ENCODE results near the gene AGAP3. TPM values are rescaled to one million over a fixed set of nuclear protein-coding genes. Genes with fewer than 3 reads are reported as not detected.

Gene AGAP3
- total RNA-seq, 4 donors from 2014 or later, result 49.0 to 75.2 (median 66.2) TPM

DNA sequence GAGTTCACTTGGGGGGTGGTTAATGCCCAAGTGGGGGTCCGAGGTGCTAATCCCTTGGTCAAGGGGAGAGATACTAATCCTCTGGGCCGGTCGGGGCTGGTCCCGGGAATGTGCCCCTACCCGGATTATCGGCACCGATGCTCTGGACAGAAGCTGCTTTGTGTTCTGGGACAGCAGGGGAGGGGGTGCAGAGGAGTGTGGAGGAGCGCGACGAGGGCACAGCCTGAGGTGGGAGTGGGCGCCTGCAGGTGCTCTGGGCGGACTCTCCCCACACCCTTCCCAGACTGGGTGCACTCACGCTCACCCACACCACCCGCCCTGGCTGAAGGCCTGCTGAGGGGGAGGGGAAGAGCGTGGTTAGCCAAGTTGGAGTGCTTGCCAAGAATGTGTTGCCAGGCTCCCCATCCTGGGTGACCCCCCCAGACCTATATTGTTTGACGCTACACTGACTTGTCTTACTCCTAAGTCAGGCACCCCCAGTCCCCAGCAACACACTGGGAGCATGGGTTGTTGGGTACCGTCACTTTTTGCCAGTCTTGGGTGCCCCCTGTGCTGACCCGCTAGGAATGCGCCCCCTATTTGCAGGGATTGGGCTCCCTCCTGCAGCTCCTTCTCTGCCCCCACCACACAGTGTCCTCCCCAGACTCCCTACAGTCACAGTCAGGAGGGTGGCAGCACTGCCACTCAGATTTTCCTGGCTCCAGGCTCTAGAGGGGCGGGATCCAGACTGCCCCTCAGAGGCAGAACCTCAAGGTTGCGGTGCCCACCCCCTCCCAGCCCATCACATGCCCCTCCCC is 25.7 kb upstream of the AGAP3 start:
- TF ChIP-seq POLR2A (IDR thresholded peaks at IDR 0.05), result no peak
- H3K9me3 ChIP-seq, result no peaks in the 10 kb centered on the region
- peaks cover 14% of the 10 kb centered on the region in 2 donors for H3K36me3 ChIP-seq
- peak overlapping the region; percentile 58 to 98 (median 88) for H3K27ac ChIP-seq
- 12 to 13% methylated on average over 10 to 20 of the region's 21 CpGs for WGBS, 2 donors
- peak overlapping the region; percentile 58 to 89 (median 78) for H3K4me3 ChIP-seq (replicated peaks in 1 of 3)
- H3K27me3 ChIP-seq, result no peaks in the 10 kb centered on the region
- peak; percentile 69 to 75 for DNase-seq
- intact Hi-C loops (cut with DNase I), result no loop called here
- H3K4me1 ChIP-seq, result peaks cover 35 to 46% of the 10 kb centered on the region in 2 donors

DNA sequence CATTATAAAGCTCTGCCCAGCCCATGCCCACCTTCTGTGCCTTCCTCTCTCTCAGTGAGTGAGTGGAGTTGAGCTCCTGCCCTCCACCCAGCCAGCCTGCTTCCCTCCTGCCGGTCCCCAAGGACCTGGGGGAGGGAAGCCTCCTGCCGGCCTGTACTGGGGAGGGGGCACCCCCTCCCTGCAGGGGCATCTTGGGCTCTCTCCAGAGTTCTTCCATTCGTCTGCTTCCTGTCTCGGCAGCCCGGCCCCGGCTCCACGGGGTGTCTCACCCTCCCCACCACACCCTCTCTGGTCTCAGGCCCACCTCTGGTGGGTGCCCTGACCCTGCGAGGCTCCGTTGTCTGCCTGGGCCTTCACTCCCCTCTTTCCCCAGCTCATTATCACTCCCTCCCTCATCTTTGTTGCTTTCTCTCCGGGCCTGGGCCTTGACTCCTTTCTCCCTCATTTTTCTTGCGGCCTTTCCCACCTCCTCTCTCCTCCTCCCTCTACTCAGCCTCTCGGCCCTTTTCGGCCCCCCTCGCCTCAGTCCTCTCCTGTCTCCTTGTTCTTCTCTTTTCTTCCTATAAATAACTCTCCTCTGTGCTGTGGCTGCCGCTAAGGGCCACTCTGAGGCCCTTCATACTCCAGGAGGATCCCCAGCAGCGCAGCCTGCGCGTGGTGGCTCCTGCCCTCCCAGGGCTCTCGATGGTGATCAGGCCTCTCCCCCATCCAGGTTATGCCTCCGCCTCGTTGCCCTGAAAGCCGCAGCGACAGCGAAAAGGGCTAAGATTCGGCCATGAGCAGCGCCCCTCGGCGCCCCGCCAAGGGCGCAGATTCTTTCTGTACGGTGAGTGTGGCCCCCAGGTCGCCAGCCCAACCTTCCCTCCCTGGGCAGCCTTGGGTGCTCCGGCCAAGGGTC is 24.8 kb upstream of the AGAP3 start:
- TF ChIP-seq, protein P1, sequence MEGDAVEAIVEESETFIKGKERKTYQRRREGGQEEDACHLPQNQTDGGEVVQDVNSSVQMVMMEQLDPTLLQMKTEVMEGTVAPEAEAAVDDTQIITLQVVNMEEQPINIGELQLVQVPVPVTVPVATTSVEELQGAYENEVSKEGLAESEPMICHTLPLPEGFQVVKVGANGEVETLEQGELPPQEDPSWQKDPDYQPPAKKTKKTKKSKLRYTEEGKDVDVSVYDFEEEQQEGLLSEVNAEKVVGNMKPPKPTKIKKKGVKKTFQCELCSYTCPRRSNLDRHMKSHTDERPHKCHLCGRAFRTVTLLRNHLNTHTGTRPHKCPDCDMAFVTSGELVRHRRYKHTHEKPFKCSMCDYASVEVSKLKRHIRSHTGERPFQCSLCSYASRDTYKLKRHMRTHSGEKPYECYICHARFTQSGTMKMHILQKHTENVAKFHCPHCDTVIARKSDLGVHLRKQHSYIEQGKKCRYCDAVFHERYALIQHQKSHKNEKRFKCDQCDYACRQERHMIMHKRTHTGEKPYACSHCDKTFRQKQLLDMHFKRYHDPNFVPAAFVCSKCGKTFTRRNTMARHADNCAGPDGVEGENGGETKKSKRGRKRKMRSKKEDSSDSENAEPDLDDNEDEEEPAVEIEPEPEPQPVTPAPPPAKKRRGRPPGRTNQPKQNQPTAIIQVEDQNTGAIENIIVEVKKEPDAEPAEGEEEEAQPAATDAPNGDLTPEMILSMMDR (IDR thresholded peaks at IDR 0.05), result no peak
- TF ChIP-seq POLR2A (IDR thresholded peaks at IDR 0.05), result no peak
- Histone ChIP-seq H3K4me3 (replicated peaks in 1 of 3) (no peak overlapping the region), H3K27me3 (no peaks in the 10 kb centered on the region), H3K27ac (peak overlapping the region; percentile 35 to 98 (median 58)), H3K9me3 (no peaks in the 10 kb centered on the region), H3K36me3 (peaks cover 15 to 21% of the 10 kb centered on the region in 2 donors), H3K4me1 (peaks cover 35 to 46% of the 10 kb centered on the region in 2 donors)
- 31 to 43% methylated on average over 32 to 33 of the region's 33 CpGs for WGBS, 2 donors
- DNase-seq, result peak; percentile 75 to 90
- intact Hi-C loops (cut with DNase I), result no loop called here

DNA sequence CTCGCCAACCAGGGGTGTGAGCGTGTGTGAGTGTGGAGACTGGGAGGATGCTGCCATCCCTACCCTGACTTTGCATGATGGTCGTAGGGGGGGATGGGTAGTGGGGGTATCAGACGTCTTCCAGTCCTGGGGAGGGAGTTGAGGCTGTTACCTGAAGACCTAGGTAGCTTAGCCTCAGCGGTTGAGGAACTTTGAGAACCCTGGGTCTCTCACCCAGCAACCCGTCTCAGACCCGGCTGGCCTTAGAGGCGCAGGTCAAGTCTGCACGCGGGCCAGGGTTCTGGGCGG is 24.2 kb upstream of the AGAP3 start:
- 66 to 68% methylated on average over 4 to 10 of the region's 11 CpGs for WGBS, 2 donors
- Histone ChIP-seq H3K36me3 (peaks cover 20 to 27% of the 10 kb centered on the region in 2 donors), H3K9me3 (no peaks in the 10 kb centered on the region), H3K4me1 (peaks cover 31 to 40% of the 10 kb centered on the region in 2 donors), H3K4me3 (replicated peaks in 1 of 3) (no peak overlapping the region), H3K27ac (no peak overlapping the region), H3K27me3 (no peaks in the 10 kb centered on the region)
- TF ChIP-seq POLR2A (IDR thresholded peaks at IDR 0.05), result no peak
- intact Hi-C loops (cut with DNase I), result no loop called here
- DNase-seq, result no peak

DNA sequence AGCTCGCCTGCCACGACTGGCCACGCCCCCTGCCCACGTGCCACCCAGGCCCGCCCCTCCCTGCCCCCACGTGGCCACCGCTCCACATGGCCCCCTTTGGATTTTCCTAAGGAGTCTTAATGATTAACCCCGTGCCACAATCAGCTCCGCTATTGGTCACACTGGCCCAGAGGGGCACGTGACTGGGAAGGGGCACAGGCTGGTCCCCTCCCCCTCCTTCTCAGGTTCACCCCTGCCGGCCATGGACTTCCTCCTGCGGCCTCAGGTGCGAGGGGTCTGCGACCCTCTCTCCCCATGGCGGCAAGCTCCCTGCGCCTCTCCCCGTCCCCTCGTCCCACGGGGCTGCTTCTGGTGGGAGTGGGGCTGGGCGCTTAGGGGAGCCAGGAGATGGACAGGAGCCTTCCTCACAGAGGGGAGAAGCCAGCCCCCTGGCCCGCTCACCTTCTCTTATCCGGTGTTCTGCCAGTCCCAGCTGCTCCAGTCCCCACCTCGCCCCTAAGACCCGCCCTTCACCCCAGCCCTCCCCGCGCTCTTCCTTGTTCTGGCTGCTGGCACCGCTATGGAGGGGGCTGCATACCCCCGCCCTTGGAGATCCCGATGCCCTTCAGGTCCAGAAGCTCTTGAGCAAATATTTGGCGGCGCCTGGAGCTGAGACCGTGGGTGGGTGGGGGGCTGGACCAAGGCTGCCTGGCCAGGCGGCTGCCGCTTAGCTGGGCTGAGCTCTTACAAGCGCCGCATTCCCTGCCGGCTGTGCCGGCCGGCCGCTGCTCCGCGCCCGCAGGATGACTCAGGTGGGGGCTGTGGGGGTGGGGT is 23.7 kb upstream of the AGAP3 start:
- Histone ChIP-seq H3K27me3 (no peaks in the 10 kb centered on the region), H3K4me3 (replicated peaks in 1 of 3) (no peak overlapping the region), H3K27ac (peak overlapping the region in 1 of 3 donors; percentile 5), H3K9me3 (no peaks in the 10 kb centered on the region), H3K4me1 (peaks cover 26 to 36% of the 10 kb centered on the region in 2 donors), H3K36me3 (peaks cover 25 to 31% of the 10 kb centered on the region in 2 donors)
- intact Hi-C loops (cut with DNase I), result no loop called here
- DNase-seq, result no peak
- TF ChIP-seq, protein P1 (IDR thresholded peaks at IDR 0.05), result no peak
- no peak for TF ChIP-seq POLR2A (IDR thresholded peaks at IDR 0.05)
- WGBS, 2 donors, result 64 to 70% methylated on average over 27 to 32 of the region's 43 CpGs

DNA sequence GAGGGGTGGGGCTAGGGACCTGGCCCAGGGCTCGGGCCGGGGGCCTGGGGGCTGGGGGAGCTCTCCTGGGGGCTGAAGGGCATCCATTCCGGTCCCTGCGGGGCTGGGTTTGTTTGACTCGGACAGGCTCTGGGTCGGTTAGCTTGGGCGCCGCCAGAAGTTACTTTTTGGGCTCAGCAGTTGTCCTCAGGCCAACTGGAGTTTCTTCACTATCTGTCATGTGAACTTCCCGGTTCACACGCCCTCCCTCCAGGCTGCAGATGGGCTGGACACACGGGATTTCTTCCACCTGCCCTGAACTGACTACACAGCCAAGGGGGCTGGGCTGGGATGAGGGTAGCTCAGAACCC is 23.1 kb upstream of the AGAP3 start:
- intact Hi-C loops (cut with DNase I), result no loop called here
- peaks cover 31 to 37% of the 10 kb centered on the region in 2 donors for H3K36me3 ChIP-seq
- H3K27me3 ChIP-seq, result no peaks in the 10 kb centered on the region
- peak overlapping the region in 1 of 3 donors; percentile 5 for H3K27ac ChIP-seq
- DNase-seq, result no peak
- 67 to 72% methylated on average over 3 to 6 of the region's 11 CpGs for WGBS, 2 donors
- no peaks in the 10 kb centered on the region for H3K9me3 ChIP-seq
- no peak overlapping the region for H3K4me3 ChIP-seq (replicated peaks in 1 of 3)
- H3K4me1 ChIP-seq, result peaks cover 26 to 36% of the 10 kb centered on the region in 2 donors
- TF ChIP-seq POLR2A (IDR thresholded peaks at IDR 0.05), result no peak
- TF ChIP-seq, protein P1 (IDR thresholded peaks at IDR 0.05), result no peak
